HL-60 (cell line): ENCODE measurements around the gene KAT6B.

Experiments used
- DNase-seq, 2 experiments: peaks; one replicate each; pipeline ENCODE4 v3.0.0-alpha.2; 2010 to 2020; ENCODE audit warnings: low read depth in 1 of 2, low spot score in 1 of 2
- H3K27ac ChIP-seq: fragments of 250-450 bp; sonication (Bioruptor Pico); replicated peaks from 2 replicates; pipeline ENCODE4 v1.5.1; 2020; ENCODE audit warnings: mild to moderate bottlenecking, moderate library complexity
- H3K27me3 ChIP-seq: fragments of 250-450 bp; sonication (Bioruptor Pico); 2 replicates; pipeline ENCODE4 v1.5.1; 2021; ENCODE audit warnings: mild to moderate bottlenecking, moderate library complexity; ENCODE audit not compliant: insufficient read depth, poor library complexity, severe bottlenecking
- H3K4me3 ChIP-seq: replicated peaks from 2 replicates; pipeline ENCODE4 v1.5.1; 2011; ENCODE audit warnings: mild to moderate bottlenecking, control low read depth, low read length; ENCODE audit not compliant: insufficient read depth
- GABPA ChIP-seq: IDR thresholded peaks from 2 replicates; pipeline ENCODE4 v1.6.1; 2012; ENCODE audit warnings: low read depth
- POLR2AphosphoS5 ChIP-seq: IDR thresholded peaks from 2 replicates; pipeline ENCODE4 v1.6.1; 2012; ENCODE audit warnings: low read depth
- SPI1 ChIP-seq: IDR thresholded peaks from 2 replicates; pipeline ENCODE4 v1.6.1; 2012; ENCODE audit warnings: low read depth, mild to moderate bottlenecking, borderline replicate concordance
- TF ChIP-seq, protein P1 (sequence below): IDR thresholded peaks from 2 replicates; pipeline ENCODE4 v1.6.1; 2012; ENCODE audit warnings: low read depth; ENCODE audit not compliant: insufficient replicate concordance
- TF ChIP-seq, protein P2 (sequence below): IDR thresholded peaks from one replicate; pipeline ENCODE4 v1.5.1; 2011; ENCODE audit warnings: low read length, control low read depth, inconsistent platforms; ENCODE audit not compliant: insufficient read depth

Gene KAT6B

DNA sequence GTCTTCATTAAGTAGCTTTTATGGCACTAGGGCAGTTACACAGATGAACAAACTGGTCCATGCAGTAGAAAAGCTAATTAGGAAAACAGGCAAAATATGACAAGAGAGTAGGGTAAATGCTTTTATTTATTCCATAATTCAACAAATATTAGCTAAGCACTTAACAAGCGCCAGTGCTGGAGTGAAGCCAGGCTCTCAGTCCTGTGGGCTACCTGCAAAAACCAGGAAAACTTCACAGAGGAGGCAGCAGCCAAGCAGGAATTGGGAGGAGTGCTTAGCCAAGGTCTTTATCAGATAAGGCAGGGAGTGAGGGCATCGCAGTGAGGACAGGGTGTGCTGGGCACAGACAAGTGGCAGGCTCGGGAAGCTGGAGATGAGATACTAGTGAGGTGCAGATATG lies 4.9 kb upstream of the KAT6B start:
- no peak for DNase-seq
- H3K27ac ChIP-seq: no peak overlapping the region
- no peaks in the 10 kb centered on the region for H3K27me3 ChIP-seq
- no peak overlapping the region for H3K4me3 ChIP-seq
- TF ChIP-seq, protein P1, sequence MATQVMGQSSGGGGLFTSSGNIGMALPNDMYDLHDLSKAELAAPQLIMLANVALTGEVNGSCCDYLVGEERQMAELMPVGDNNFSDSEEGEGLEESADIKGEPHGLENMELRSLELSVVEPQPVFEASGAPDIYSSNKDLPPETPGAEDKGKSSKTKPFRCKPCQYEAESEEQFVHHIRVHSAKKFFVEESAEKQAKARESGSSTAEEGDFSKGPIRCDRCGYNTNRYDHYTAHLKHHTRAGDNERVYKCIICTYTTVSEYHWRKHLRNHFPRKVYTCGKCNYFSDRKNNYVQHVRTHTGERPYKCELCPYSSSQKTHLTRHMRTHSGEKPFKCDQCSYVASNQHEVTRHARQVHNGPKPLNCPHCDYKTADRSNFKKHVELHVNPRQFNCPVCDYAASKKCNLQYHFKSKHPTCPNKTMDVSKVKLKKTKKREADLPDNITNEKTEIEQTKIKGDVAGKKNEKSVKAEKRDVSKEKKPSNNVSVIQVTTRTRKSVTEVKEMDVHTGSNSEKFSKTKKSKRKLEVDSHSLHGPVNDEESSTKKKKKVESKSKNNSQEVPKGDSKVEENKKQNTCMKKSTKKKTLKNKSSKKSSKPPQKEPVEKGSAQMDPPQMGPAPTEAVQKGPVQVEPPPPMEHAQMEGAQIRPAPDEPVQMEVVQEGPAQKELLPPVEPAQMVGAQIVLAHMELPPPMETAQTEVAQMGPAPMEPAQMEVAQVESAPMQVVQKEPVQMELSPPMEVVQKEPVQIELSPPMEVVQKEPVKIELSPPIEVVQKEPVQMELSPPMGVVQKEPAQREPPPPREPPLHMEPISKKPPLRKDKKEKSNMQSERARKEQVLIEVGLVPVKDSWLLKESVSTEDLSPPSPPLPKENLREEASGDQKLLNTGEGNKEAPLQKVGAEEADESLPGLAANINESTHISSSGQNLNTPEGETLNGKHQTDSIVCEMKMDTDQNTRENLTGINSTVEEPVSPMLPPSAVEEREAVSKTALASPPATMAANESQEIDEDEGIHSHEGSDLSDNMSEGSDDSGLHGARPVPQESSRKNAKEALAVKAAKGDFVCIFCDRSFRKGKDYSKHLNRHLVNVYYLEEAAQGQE: no peak
- TF ChIP-seq GABPA: no peak
- no peak for TF ChIP-seq SPI1

DNA sequence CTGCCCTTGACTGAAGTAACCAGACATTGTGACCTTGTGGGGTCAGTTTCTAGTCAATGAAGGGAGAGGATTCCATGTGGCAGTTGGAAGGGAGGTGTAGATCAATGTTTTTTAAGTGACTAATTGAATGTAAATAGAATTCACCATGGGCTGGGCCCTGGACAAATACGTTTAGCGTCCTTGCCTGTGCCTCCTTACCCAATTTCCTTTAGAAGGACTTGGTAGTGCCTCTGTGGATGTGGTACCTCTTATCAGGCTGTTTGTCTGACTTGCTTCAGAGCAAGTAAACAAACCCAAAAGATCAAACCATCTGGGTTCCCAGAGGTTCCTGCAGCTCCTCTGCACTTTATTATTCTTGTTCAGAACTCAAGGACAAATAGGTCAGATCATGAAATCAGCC lies 4.3 kb upstream of the KAT6B start:
- 0 out of 2 replicates have a peak overlapping the region, but pooled peaks have one; percentile 0 for H3K27ac ChIP-seq
- TF ChIP-seq, protein P1: no peak
- H3K4me3 ChIP-seq: no peak overlapping the region
- peak in 1 of 2 experiments; percentile 5 for DNase-seq
- no peaks in the 10 kb centered on the region for H3K27me3 ChIP-seq

DNA sequence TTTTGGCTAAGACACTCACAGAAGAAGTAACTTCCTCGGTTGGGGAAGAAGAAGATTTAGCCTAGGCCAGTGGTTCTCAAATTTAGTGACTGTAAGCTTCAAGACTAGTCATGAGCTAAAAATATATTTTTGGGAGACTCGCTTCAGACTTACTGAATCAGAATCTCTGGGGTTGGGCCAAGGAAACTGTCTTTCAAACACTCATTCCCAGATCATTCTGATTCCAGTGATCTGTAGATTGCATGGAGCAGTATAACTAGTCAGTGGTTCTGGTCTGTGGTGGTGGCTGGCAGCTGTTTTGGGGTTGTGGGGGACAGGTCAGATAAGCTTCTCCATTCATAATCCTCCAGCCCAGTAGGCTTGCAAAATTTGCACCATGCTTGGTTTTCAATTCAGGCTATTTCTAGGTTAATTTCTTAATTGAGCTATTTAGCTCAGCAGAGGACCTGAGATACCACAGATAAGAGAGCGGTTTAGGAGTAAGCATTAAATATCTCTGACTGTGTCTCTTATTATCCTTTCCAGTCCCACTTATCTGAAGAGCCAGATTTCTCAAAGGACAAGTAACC lies 3.8 kb upstream of the KAT6B start:
- DNase-seq: peak in 1 of 2 experiments; percentile 10
- no peak overlapping the region for H3K4me3 ChIP-seq

More for the DNA sequence above, 3.8 kb upstream of the KAT6B start:
- H3K27ac ChIP-seq: 0 out of 2 replicates have a peak overlapping the region, but pooled peaks have one; percentile 0
- TF ChIP-seq, protein P1: no peak
- no peak for TF ChIP-seq SPI1
- TF ChIP-seq POLR2AphosphoS5: no peak
- TF ChIP-seq GABPA: no peak
- TF ChIP-seq, protein P2, sequence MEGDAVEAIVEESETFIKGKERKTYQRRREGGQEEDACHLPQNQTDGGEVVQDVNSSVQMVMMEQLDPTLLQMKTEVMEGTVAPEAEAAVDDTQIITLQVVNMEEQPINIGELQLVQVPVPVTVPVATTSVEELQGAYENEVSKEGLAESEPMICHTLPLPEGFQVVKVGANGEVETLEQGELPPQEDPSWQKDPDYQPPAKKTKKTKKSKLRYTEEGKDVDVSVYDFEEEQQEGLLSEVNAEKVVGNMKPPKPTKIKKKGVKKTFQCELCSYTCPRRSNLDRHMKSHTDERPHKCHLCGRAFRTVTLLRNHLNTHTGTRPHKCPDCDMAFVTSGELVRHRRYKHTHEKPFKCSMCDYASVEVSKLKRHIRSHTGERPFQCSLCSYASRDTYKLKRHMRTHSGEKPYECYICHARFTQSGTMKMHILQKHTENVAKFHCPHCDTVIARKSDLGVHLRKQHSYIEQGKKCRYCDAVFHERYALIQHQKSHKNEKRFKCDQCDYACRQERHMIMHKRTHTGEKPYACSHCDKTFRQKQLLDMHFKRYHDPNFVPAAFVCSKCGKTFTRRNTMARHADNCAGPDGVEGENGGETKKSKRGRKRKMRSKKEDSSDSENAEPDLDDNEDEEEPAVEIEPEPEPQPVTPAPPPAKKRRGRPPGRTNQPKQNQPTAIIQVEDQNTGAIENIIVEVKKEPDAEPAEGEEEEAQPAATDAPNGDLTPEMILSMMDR: no peak
- no peaks in the 10 kb centered on the region for H3K27me3 ChIP-seq
